ENCODE results near the gene EIF4G1. TPM values are rescaled to one million over a fixed set of nuclear protein-coding genes. Genes with fewer than 3 reads are reported as not detected.

The EIF4G1 gene
- total and polyA plus RNA-seq, 2 experiments from 2014 or later: 227 to 552 TPM

DNA sequence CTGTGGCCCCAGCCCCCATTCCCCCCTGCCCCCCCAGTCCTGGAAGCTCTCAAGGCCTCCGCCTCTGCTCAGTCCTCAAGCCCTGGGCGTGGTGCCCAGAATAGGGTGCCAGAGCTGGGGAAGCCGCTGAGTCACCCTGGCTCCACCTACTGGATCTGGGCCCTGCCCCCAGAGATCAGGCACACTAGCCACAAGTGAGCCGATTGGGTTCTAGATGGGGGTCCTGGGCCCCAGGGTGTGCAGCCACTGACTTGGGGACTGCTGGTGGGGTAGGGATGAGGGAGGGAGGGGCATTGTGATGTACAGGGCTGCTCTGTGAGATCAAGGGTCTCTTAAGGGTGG, 5.7 kb downstream of the EIF4G1 start (continued):
- TF ChIP-seq, protein P1, sequence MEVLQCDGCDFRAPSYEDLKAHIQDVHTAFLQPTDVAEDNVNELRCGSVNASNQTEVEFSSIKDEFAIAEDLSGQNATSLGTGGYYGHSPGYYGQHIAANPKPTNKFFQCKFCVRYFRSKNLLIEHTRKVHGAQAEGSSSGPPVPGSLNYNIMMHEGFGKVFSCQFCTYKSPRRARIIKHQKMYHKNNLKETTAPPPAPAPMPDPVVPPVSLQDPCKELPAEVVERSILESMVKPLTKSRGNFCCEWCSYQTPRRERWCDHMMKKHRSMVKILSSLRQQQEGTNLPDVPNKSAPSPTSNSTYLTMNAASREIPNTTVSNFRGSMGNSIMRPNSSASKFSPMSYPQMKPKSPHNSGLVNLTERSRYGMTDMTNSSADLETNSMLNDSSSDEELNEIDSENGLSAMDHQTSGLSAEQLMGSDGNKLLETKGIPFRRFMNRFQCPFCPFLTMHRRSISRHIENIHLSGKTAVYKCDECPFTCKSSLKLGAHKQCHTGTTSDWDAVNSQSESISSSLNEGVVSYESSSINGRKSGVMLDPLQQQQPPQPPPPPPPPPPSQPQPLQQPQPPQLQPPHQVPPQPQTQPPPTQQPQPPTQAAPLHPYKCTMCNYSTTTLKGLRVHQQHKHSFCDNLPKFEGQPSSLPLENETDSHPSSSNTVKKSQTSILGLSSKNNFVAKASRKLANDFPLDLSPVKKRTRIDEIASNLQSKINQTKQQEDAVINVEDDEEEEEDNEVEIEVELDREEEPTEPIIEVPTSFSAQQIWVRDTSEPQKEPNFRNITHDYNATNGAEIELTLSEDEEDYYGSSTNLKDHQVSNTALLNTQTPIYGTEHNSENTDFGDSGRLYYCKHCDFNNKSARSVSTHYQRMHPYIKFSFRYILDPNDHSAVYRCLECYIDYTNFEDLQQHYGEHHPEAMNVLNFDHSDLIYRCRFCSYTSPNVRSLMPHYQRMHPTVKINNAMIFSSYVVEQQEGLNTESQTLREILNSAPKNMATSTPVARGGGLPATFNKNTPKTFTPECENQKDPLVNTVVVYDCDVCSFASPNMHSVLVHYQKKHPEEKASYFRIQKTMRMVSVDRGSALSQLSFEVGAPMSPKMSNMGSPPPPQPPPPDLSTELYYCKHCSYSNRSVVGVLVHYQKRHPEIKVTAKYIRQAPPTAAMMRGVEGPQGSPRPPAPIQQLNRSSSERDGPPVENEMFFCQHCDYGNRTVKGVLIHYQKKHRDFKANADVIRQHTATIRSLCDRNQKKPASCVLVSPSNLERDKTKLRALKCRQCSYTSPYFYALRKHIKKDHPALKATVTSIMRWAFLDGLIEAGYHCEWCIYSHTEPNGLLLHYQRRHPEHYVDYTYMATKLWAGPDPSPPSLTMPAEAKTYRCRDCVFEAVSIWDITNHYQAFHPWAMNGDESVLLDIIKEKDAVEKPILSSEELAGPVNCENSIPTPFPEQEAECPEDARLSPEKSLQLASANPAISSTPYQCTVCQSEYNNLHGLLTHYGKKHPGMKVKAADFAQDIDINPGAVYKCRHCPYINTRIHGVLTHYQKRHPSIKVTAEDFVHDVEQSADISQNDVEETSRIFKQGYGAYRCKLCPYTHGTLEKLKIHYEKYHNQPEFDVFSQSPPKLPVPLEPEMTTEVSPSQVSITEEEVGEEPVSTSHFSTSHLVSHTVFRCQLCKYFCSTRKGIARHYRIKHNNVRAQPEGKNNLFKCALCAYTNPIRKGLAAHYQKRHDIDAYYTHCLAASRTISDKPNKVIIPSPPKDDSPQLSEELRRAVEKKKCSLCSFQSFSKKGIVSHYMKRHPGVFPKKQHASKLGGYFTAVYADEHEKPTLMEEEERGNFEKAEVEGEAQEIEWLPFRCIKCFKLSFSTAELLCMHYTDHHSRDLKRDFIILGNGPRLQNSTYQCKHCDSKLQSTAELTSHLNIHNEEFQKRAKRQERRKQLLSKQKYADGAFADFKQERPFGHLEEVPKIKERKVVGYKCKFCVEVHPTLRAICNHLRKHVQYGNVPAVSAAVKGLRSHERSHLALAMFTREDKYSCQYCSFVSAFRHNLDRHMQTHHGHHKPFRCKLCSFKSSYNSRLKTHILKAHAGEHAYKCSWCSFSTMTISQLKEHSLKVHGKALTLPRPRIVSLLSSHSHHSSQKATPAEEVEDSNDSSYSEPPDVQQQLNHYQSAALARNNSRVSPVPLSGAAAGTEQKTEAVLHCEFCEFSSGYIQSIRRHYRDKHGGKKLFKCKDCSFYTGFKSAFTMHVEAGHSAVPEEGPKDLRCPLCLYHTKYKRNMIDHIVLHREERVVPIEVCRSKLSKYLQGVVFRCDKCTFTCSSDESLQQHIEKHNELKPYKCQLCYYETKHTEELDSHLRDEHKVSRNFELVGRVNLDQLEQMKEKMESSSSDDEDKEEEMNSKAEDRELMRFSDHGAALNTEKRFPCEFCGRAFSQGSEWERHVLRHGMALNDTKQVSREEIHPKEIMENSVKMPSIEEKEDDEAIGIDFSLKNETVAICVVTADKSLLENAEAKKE (CRISPR knock-in tag; IDR thresholded peaks at IDR 0.05): no peak
- TF ChIP-seq ETS1 (IDR thresholded peaks at IDR 0.05): no peak
- TF ChIP-seq JUNB (IDR thresholded peaks at IDR 0.05; ENCODE audit: unreplicated experiment): no peak
- no peak for TF ChIP-seq ZNF331 (CRISPR knock-in tag; IDR thresholded peaks at IDR 0.05; ENCODE audit: low read depth)
- TF ChIP-seq POLR2AphosphoS5 (IDR thresholded peaks at IDR 0.05; ENCODE audit: low read depth): no peak
- TF ChIP-seq CREB1 (CRISPR knock-in tag; IDR thresholded peaks at IDR 0.05; ENCODE audit: low read depth): no peak
- TF ChIP-seq NANOG (IDR thresholded peaks at IDR 0.05; ENCODE audit: borderline replicate concordance): no peak

DNA sequence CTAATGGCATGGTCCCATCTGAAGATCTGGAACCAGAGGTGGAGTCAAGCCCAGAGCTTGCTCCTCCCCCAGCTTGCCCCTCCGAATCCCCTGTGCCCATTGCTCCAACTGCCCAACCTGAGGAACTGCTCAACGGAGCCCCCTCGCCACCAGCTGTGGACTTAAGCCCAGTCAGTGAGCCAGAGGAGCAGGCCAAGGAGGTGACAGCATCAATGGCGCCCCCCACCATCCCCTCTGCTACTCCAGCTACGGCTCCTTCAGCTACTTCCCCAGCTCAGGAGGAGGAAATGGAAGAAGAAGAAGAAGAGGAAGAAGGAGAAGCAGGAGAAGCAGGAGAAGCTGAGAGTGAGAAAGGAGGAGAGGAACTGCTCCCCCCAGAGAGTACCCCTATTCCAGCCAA, 7.3 kb downstream of the EIF4G1 start:
- peaks cover 96% of the 10 kb centered on the region for H3K36me3 Mint-ChIP-seq (ENCODE audit: low read depth)
- Histone ChIP-seq H3K36me3 (ENCODE audit: insufficient read depth) (peaks cover 83% of the 10 kb centered on the region), H3K27ac (ENCODE audit: low read depth) (no peak overlapping the region), H3K4me2 (no peak overlapping the region), H4K20me1 (replicated peaks; ENCODE audit: insufficient read depth) (peaks cover 78% of the 10 kb centered on the region), H3K79me2 (replicated peaks; ENCODE audit: insufficient read depth) (peaks cover 79% of the 10 kb centered on the region), H3K27me3 (ENCODE audit: insufficient read depth) (no peaks in the 10 kb centered on the region), H2AFZ (no peak overlapping the region), H3K4me3 (no peak overlapping the region), H3K4me1 (ENCODE audit: insufficient read depth) (peaks cover 3% of the 10 kb centered on the region; the same call in 1 of the 2 replicates), H3K9me2 (ENCODE audit: insufficient read depth) (no peaks in the 10 kb centered on the region), H3F3A (replicated peaks; ENCODE audit: low read depth) (peaks cover 8% of the 10 kb centered on the region; the same call in 1 of the 2 replicates)
- peaks cover 23% of the 10 kb centered on the region for H3K4me1 Mint-ChIP-seq
- peaks cover 33% of the 10 kb centered on the region for H3K27me3 Mint-ChIP-seq (ENCODE audit: insufficient read depth, low read depth, poor library complexity)
- no peak overlapping the region for H3K4me3 Mint-ChIP-seq
- H3K27ac Mint-ChIP-seq: peak overlapping the region; percentile 48; the same call in 1 of the 2 replicates
- ATAC-seq (no peak), DNase-seq (ENCODE audit: low spot score) (no peak)
- no peaks in the 10 kb centered on the region for H3K9me3 Mint-ChIP-seq
- TF ChIP-seq, protein P2, sequence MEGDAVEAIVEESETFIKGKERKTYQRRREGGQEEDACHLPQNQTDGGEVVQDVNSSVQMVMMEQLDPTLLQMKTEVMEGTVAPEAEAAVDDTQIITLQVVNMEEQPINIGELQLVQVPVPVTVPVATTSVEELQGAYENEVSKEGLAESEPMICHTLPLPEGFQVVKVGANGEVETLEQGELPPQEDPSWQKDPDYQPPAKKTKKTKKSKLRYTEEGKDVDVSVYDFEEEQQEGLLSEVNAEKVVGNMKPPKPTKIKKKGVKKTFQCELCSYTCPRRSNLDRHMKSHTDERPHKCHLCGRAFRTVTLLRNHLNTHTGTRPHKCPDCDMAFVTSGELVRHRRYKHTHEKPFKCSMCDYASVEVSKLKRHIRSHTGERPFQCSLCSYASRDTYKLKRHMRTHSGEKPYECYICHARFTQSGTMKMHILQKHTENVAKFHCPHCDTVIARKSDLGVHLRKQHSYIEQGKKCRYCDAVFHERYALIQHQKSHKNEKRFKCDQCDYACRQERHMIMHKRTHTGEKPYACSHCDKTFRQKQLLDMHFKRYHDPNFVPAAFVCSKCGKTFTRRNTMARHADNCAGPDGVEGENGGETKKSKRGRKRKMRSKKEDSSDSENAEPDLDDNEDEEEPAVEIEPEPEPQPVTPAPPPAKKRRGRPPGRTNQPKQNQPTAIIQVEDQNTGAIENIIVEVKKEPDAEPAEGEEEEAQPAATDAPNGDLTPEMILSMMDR (conservative IDR thresholded peaks at IDR 0.05; ENCODE audit: low read depth in 2 of 2): no peak
- TF ChIP-seq CREB1 (CRISPR knock-in tag; IDR thresholded peaks at IDR 0.05; ENCODE audit: low read depth): no peak
